ENCODE results near the gene CYP1B1.

DNA sequence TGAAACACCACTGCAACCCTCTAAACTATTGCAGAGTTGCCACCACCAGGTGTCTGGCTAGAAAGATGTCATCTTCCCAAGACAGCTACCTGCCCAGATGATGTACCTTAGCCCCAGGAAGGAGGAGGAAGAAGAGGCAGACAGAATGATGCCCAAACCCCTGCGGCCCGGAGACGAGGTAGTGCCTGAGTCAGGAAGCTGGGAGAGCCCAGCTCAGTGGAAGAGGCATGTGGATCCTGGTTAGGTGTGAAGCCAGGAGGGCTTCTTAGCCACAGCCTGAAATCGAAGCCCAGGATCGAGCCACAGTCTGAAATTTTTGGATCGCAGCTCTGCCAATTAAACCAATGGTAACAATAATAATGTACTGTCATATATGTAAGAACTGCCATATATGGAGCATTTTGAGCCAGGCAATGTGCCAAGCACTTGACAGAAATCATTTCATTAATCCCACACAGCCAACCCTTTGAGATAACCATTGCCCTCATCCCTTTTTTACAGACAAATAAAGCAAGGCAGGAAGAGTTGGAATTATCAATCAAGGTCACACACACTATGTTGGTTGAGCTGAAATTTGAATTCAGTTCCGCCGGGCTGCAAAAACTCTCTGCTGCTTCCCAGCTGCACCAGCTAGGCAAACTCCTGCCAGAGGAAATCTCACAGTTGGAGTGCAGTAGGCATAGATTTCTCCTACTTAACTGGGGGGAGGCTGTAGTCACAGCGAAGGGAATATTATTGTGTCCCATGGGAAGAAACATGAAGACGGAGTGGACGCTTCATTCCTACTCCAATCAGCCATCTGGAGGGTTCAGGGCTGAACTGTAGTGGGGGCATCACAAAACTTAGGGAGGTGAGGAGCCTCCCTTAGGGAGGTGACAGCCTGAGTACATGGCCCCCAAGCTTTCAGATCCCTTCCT, 19.4 kb upstream of the CYP1B1 start:
- TF ChIP-seq, protein P1, sequence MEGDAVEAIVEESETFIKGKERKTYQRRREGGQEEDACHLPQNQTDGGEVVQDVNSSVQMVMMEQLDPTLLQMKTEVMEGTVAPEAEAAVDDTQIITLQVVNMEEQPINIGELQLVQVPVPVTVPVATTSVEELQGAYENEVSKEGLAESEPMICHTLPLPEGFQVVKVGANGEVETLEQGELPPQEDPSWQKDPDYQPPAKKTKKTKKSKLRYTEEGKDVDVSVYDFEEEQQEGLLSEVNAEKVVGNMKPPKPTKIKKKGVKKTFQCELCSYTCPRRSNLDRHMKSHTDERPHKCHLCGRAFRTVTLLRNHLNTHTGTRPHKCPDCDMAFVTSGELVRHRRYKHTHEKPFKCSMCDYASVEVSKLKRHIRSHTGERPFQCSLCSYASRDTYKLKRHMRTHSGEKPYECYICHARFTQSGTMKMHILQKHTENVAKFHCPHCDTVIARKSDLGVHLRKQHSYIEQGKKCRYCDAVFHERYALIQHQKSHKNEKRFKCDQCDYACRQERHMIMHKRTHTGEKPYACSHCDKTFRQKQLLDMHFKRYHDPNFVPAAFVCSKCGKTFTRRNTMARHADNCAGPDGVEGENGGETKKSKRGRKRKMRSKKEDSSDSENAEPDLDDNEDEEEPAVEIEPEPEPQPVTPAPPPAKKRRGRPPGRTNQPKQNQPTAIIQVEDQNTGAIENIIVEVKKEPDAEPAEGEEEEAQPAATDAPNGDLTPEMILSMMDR (IDR thresholded peaks at IDR 0.05): no peak
- TF ChIP-seq EP300 (IDR thresholded peaks at IDR 0.05): no peak

Measured in ovary (tissue), 3 donors.